Thymus (tissue), 11 donors: ENCODE results near the gene CD86. TPM values are rescaled to one million over a fixed set of nuclear protein-coding genes. Genes with fewer than 3 reads are reported as not detected.
"Not testable (repeated sequence)": the region's sequence is repeated elsewhere in the genome, so short reads cannot be mapped to it uniquely, and the experiment has no call there.

Experiments used
- DNase-seq, 9 donors: peaks; one replicate each; pipeline ENCODE4 v3.0.0-alpha.2; 2013; ENCODE audit warnings: low spot score in 9 of 9, low read depth in 6 of 9, missing footprints in 1 of 9
- H3K27ac ChIP-seq, 2 donors: one replicate each; pipeline ENCODE4 v1.5.1; 2013; ENCODE audit warnings: control low read depth in 1 of 2, low read depth in 1 of 2, low read length in 1 of 2, mild to moderate bottlenecking in 1 of 2, moderate library complexity in 1 of 2
- H3K27me3 ChIP-seq, 2 donors: one replicate each; pipeline ENCODE4 v1.5.1; 2013; ENCODE audit warnings: low read length in 1 of 2; ENCODE audit not compliant: control insufficient read depth in 2 of 2, insufficient read depth in 1 of 2
- H3K36me3 ChIP-seq, 2 donors: one replicate each; pipeline ENCODE4 v1.5.1; 2013; ENCODE audit warnings: low read length in 1 of 2, mild to moderate bottlenecking in 1 of 2, moderate library complexity in 1 of 2; ENCODE audit not compliant: control insufficient read depth in 2 of 2, insufficient read depth in 2 of 2
- H3K4me1 ChIP-seq, 2 donors: one replicate each; pipeline ENCODE4 v1.5.1; 2013; ENCODE audit warnings: low read length in 2 of 2; ENCODE audit not compliant: control insufficient read depth in 2 of 2, insufficient read depth in 2 of 2
- H3K4me3 ChIP-seq, 2 donors: one replicate each; pipeline ENCODE4 v1.5.1; 2013; ENCODE audit warnings: low read length in 2 of 2, control low read depth in 1 of 2, mild to moderate bottlenecking in 1 of 2
- H3K9me3 ChIP-seq, 2 donors: one replicate each; pipeline ENCODE4 v1.5.1; 2013; ENCODE audit warnings: low read length in 1 of 2, mild to moderate bottlenecking in 1 of 2; ENCODE audit not compliant: control insufficient read depth in 2 of 2, insufficient read depth in 1 of 2
- WGBS: extraction: QIAGEN DNeasy Blood & Tissue Kit; methylation state at CpG from one replicate; pipeline ENCODE4 v1.1.7; 2013; 5-methylcytosine and 5-hydroxymethylcytosine counted together
- polyA plus RNA-seq: library from polyadenylated mRNA; stranded (reverse); fragments of 200-250 nt; gene quantifications from one replicate; pipeline ENCODE4 v1.2.3, GENCODE V29; 2013
- total RNA-seq: library from RNA; stranded (reverse); fragments of 120-200 nt; gene quantifications from one replicate; pipeline ENCODE4 v1.2.4, GENCODE V29; 2013
- donor health status: healthy.

Gene CD86
- total and polyA plus RNA-seq, 2 donors = 13.8 to 18.0 TPM

GRCh38 chr3:122047296-122047695 is 7.9 kb upstream of the CD86 start:
- H3K27ac ChIP-seq, H3K4me1 ChIP-seq, H3K4me3 ChIP-seq, DNase-seq, H3K36me3 ChIP-seq, H3K9me3 ChIP-seq, H3K27me3 ChIP-seq: not testable (repeated sequence)
- 96% methylated on average over 9 of the region's 16 CpGs for WGBS

- DNase-seq, H3K27me3 ChIP-seq, H3K9me3 ChIP-seq, H3K4me1 ChIP-seq, H3K36me3 ChIP-seq, H3K4me3 ChIP-seq, H3K27ac ChIP-seq: not testable (repeated sequence)
- 97% methylated on average over 11 of the region's 11 CpGs for WGBS
Measured at GRCh38 chr3:122047773-122048172, 7.4 kb upstream of the CD86 start.

- Histone ChIP-seq H3K36me3 (no peaks in the 10 kb centered on the region), H3K4me1 (no peaks in the 10 kb centered on the region), H3K27ac (no peak overlapping the region), H3K4me3 (no peak overlapping the region), H3K27me3 (no peaks in the 10 kb centered on the region), H3K9me3 (no peaks in the 10 kb centered on the region)
- no peak for DNase-seq
- 72% methylated on average over 3 of the region's 3 CpGs for WGBS
Measured at GRCh38 chr3:122052968-122053367, 2.2 kb upstream of the CD86 start.

DNA sequence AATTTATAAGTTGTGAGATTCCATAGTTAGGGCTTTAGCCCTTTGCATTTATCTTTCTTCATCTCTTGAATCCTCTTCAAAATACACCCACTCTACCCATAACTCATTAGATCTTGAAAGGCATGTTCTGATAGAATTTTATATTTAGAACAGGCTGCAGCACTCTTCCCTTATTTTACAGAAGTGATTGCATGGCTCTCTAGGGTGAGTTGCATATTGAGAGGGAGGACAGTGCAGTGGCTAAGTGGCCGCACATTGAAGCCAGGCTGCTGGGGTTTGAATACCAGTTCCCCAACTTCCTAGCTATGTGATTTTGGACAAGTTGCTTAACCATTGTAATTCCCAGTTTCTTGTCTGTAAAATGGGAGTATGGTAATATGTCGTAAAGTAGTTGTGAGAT is 2.5 kb downstream of the CD86 start:
- H3K9me3 ChIP-seq = no peaks in the 10 kb centered on the region
- H3K36me3 ChIP-seq = no peaks in the 10 kb centered on the region
- H3K4me3 ChIP-seq = no peak overlapping the region
- WGBS = 97% methylated on average over 2 of the region's 2 CpGs
- H3K27ac ChIP-seq = no peak overlapping the region
- H3K27me3 ChIP-seq = no peaks in the 10 kb centered on the region
- no peaks in the 10 kb centered on the region for H3K4me1 ChIP-seq
- DNase-seq = no peak

DNA sequence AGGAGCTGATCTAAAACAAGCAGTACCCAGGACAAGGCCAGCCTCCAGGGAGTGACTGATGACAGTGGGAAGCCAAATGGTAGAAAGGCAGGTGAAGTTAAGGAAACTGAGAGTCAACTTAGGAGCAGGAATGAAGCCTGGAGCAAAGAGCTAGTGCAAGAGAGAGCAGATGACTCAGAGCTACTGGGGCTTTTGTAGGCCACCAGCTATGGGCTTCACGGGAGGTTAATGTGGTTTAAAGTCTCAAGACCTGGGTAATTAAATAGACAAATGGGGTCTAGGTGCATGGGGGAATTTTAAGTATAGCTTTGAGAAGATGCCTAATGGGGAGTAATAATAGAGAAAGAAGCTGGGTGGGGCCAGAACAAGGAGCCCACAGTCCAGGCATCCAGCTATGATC is 3.1 kb downstream of the CD86 start:
- Histone ChIP-seq H3K27ac (no peak overlapping the region), H3K9me3 (no peaks in the 10 kb centered on the region), H3K36me3 (no peaks in the 10 kb centered on the region), H3K4me1 (no peaks in the 10 kb centered on the region), H3K4me3 (no peak overlapping the region), H3K27me3 (no peaks in the 10 kb centered on the region)
- 94% methylated on average over 1 of the region's 1 CpG for WGBS
- DNase-seq = no peak

DNA sequence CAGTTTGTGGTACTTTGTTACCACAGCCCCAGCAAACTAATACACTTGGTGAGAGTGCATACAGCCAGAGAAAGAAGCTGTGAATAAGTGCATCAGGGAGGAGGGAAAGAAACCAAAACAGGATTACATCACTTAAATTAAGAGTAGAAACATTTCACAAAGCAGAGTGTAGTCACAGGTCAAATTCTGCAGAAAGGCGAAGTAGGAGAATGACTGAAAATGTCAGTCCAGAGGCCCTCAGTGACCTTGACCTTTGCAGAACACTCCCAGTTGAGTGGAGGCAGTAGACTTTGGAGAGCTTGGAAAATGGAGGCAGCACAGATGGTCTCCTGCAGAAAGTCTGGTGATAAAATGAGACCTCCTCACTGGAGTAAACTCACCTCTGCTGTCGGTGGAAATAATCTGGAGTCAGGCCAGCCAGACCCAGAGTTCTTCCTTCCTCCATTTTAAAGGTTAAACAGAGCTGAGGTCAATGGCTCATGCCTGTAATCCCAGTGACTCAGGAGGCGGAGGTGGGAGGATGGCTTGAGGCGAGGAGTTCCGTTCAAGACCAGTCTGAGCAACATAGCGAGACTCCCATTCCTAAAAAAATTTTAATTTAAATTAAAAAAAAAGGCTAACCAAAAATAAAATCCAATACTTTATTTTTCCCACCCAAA is 5.0 kb downstream of the CD86 start:
- DNase-seq = no peak
- 94% methylated on average over 6 of the region's 6 CpGs for WGBS

GRCh38 chr3:122063908-122064307 is 8.7 kb downstream of the CD86 start:
- DNase-seq = no peak
- Histone ChIP-seq H3K4me1 (no peaks in the 10 kb centered on the region), H3K36me3 (no peaks in the 10 kb centered on the region), H3K27ac (no peak overlapping the region), H3K4me3 (no peak overlapping the region), H3K27me3 (no peaks in the 10 kb centered on the region), H3K9me3 (no peaks in the 10 kb centered on the region)
- 88% methylated on average over 1 of the region's 1 CpG for WGBS

More for the DNA sequence above, 5.0 kb downstream of the CD86 start:
- Histone ChIP-seq H3K27me3 (no peaks in the 10 kb centered on the region), H3K9me3 (no peaks in the 10 kb centered on the region), H3K4me1 (no peaks in the 10 kb centered on the region), H3K36me3 (no peaks in the 10 kb centered on the region), H3K27ac (no peak overlapping the region), H3K4me3 (no peak overlapping the region)

- Histone ChIP-seq H3K36me3 (no peaks in the 10 kb centered on the region), H3K4me1 (no peaks in the 10 kb centered on the region), H3K9me3 (no peaks in the 10 kb centered on the region), H3K4me3 (no peak overlapping the region), H3K27me3 (no peaks in the 10 kb centered on the region), H3K27ac (no peak overlapping the region)
- DNase-seq = no peak
- 92% methylated on average over 4 of the region's 4 CpGs for WGBS
Measured at GRCh38 chr3:122064326-122064725, 9.2 kb downstream of the CD86 start.

DNA sequence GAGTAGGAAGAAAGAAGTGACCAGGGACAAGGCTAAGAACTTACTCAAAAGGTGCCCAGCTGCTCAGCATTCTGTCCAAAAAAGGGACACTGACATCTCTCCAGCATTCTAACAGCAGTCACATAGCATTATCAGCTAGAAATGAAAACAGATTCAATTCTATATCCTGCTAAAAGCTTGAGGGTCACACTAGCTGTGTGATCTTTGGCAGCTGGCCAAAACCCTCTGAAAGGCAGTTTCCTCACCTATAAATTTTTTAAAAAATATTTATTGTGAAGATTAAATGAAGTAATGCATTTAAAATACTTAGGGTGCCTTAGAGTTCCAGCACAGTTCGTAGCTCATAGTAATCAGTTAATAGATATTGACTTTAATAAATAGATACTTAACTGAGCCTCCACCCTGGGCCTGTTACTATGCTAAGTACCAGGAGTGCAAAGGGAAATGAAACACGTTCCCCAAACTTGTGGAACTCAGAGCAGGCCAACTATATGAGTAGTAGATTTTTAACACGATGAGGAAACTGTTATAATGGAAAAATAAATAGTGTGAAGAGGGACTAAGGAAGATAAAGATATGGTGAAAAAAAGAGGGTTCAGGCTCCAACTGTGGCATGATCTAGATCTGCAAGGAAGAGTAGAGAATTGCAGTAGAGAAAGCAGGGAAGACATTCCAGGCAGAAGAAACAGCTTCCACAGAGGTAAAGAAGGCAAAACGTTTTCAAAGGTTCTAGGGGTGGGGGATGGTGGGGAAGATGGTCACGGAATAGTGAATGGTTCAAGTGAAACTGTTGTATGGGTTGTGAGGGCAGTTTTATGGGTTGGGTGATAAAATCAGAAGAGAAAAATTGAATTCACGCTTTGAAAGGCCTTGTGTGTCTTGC is 11.4 kb downstream of the CD86 start:
- WGBS = 87% methylated on average over 6 of the region's 6 CpGs
- Histone ChIP-seq H3K4me3 (no peak overlapping the region), H3K4me1 (no peaks in the 10 kb centered on the region), H3K27ac (no peak overlapping the region), H3K36me3 (no peaks in the 10 kb centered on the region), H3K9me3 (no peaks in the 10 kb centered on the region), H3K27me3 (no peaks in the 10 kb centered on the region)
- no peak for DNase-seq
